GM21576 (cell line): ENCODE results near the gene CLDN10.

ENCODE experiments used
- ATAC-seq: cut with Tn5 transposase; IDR thresholded peaks from one replicate; pipeline ENCODE4 v1.9.1; 2021; ENCODE audit warnings: mild to moderate bottlenecking, moderate library complexity; ENCODE audit not compliant: unreplicated experiment

The CLDN10 gene

DNA sequence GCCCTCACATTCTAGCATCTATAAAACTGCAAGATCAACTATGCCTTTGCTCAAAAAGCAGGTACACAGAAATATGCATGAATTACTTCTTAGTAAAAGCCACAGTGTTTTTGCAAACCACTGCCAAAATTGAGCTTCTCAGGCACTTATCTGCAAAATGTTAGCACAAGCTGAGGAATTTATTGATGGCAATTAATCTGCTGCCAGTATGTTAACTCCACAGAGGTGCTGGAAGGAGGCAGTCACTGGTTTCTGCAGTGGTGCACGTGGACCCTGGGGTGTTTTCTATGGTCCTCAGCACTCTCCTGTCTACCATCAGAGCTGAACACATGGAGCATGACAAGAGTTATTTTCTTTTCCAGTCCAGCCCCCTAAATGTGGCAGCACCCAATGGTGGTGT lies 44.2 kb downstream of the CLDN10 start:
- ATAC-seq, result no peak

DNA sequence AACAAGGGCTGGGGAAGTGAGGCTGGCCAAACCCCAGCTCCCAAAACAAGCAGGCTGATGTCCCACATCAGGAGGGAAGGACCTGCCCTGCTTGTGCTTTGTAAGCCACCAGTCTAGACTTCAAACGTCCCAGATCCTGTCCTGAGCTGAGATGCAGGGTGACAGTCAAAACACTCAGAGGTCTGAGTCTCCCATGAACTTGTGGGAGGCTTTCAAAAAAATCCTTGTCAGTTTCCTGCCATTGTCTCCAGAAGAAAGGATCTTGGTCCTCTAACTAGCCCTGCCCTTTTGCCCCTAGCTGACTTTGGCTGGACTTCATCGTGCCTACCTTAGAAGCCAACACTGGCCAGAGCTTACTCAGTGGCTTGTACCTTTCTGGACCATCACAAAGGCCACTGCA lies 48.7 kb downstream of the CLDN10 start:
- no peak for ATAC-seq

DNA sequence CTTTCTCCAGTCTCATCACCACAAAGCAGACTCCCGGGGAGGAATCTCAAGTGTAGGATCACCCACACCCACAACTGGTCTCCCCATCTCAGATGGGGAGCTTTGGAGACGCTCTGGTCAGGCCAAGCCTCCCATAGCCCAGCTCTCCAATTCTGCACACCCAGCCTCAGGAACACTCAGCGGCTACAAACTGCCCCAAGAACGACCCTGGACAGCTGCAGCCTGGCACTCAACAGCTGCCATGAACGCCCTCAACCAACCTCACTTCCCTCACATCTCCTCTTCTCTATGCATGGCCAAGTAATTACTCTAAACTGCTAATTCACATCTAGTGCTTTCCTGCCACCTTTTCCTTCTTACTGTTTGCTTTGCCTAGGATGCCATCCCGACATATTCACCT lies 49.4 kb downstream of the CLDN10 start:
- ATAC-seq, result no peak

DNA sequence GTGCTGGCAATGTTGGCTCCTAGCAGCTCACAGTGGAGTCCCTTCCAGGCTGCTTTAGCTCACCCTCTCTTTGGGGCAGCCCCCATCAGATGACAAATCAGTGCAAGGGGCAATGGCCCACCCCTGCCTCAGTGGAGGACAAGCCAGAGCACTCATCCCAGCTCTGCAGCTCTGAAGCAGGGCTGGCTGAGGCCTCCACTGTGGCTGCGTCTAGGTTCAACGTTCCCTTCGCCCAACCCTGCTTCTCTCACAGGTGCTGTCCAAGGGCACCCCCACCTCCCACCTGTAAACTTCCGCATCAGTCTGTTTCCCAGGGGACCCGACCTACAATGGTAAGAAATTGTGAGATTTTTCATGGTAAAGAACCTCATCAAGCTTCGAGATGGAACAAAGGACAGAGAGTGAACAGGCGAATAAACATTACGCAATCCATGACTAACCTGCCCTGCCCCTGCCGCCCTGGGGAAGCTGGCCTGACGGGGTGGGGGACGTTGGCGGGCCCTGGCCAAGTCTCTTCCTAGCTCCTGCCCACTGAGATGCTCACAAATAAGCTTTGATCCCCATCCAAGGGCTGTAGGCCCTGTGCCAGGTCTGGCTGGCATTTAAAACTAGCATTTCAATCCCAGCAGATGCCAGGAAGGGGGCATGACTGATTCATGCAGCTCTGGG lies 51.5 kb downstream of the CLDN10 start:
- no peak for ATAC-seq

- ATAC-seq, result no peak
Measured at GRCh38 chr13:95604556-95604915, 52.0 kb downstream of the CLDN10 start.

- no peak for ATAC-seq
Measured at GRCh38 chr13:95605448-95606125, 53.1 kb downstream of the CLDN10 start.

DNA sequence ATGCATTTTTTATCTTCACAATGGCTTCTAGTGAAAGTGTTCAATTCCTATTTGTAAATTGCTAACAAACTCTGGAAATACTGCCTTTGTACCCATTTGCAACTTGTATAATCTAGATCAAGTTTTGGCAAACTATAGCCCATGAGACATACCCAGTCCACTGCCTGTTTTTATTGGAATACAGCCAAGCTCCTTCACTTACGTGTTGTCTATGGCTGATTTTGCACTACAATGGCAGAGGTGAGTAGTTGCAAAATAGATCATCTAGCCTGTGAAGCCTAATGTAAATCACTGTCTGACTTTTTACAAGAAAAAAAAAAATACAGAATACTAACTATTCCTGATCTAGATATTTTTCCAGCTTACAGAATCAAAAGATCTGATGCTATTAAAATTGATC lies 54.8 kb downstream of the CLDN10 start:
- no peak for ATAC-seq

- no peak for ATAC-seq
Measured at GRCh38 chr13:95608640-95609323, 56.3 kb downstream of the CLDN10 start.

GRCh38 chr13:95614641-95615245 lies 62.2 kb downstream of the CLDN10 start:
- no peak for ATAC-seq

DNA sequence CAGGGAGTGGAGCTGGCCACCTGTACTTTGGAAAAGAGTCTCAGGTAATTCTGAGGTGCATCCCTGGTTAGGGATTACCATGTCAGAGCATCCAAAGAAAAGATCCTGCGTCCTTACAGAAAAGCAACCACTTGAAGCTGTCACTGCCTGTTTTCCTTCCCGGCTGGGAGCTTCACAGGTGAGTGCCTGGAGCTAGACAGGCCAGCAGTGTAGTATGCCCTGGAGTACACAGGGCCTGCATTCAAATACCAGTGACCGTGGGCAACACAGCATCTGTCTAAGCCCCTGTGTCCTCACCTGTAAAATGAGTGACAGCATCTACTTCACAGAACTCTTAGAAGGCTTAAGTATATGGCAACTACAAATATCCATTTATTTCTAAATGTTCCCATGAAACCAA lies 63.0 kb downstream of the CLDN10 start:
- no peak for ATAC-seq

DNA sequence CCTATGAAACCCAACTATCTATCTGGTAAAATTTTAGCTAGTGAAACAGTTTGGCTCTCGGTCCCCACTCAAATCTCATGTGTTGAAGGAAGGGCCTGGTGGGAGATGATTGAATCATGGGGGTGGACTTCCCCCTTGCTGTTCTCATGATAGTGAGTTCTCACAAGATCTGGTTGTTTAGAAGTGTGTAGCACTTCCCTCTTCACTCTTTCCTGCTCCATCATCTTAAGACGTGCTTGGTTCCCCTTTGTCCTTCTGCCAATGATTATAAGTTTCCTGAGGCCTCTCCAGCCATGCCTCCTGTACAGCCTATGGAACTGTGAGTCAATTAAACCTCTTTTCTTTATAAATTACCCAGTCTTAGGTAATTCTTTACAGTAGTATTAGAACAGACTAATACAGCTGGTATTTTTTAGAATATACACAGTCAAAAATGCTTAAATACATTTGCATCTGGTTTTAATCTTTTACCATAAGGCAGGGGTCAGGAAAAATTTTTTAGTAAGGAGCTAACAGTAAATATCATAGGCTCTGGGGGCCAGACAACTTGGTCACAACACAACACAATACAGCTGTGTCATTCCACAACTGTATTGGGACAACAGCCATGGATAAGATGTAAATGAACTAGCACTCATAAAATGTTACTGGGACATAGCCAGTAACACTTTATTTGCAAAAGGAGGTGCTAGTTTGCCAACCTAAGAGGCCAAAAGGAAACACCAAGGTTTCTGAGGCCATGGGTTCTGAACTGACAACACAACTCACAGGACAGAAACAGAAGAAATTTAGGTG lies 67.7 kb downstream of the CLDN10 start:
- no peak for ATAC-seq

GRCh38 chr13:95620825-95621498 lies 68.4 kb downstream of the CLDN10 start:
- ATAC-seq, result no peak

DNA sequence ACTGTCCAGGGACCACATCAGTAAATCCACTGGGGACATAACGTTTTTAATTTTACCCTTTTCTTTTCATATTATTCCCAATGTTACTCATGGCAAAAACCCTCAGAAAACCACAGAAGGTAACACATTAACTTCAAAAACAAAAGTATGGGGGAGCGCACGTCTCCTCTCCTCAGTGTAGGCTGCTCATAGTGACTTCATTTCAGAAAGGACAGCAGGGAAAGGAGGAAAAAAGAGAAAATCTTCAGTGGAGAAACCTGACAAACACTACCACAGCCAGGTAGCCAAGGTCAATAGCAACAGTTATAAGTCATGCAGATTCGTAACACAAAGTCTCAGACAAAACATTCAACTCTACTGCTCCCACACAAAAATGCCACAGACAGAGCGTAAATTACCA lies 70.6 kb downstream of the CLDN10 start:
- no peak for ATAC-seq

GRCh38 chr13:95624020-95624419 lies 71.5 kb downstream of the CLDN10 start:
- peak; percentile 72 for ATAC-seq

- ATAC-seq, result no peak
Measured at GRCh38 chr13:95626768-95627167, 74.2 kb downstream of the CLDN10 start.

GRCh38 chr13:95627590-95627989 lies 75.1 kb downstream of the CLDN10 start:
- no peak for ATAC-seq

DNA sequence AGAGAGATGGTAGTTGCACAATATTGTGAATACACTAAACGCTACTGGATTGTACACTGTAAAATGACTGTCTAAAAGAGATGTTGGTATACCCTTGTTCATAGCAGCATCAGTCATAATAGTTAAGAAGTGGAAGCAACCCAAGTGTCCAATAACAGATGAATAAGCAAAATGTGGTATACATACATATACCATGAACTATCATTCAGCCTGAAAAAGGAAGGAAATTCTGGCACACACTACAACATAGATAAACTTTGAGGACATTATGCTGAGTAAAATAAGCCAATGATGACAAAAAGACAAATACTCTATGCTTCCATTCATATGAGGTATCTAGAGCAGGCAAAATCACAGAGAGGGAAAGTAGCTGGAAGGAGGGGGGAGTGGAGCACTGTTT lies 76.0 kb downstream of the CLDN10 start:
- ATAC-seq, result no peak

GRCh38 chr13:95629071-95629470 lies 76.6 kb downstream of the CLDN10 start:
- ATAC-seq, result no peak
